Lower leg skin (tissue), 4 donors: ENCODE results near the gene RAB11FIP5. TPM values are rescaled to one million over a fixed set of nuclear protein-coding genes. Genes with fewer than 3 reads are reported as not detected.

Experiments used
- DNase-seq, 2 donors: peaks; one replicate each; pipeline ENCODE4 v3.0.0-alpha.2; 2019; ENCODE audit warnings: low spot score in 2 of 2
- H3K4me3 ChIP-seq: fragments of 200-600 bp; sonication (generic); 2 replicates; pipeline ENCODE4 v1.5.1; 2017; ENCODE audit warnings: mild to moderate bottlenecking, low read depth; ENCODE audit not compliant: poor library complexity, severe bottlenecking
- POLR2A ChIP-seq, 2 donors: fragments of 450-650 bp; IDR thresholded peaks; one replicate each; pipeline ENCODE4 v1.6.1; 2016 to 2017; ENCODE audit warnings: antibody characterized with exemption in 2 of 2, mild to moderate bottlenecking in 1 of 2, moderate library complexity in 1 of 2
- WGBS, 2 donors: methylation state at CpG; one replicate each; pipeline ENCODE4 v1.1.5; 2018; 5-methylcytosine and 5-hydroxymethylcytosine counted together
- intact Hi-C: fragments of 100-400 bp; cut with DNase I; formaldehyde crosslinking; loops from one replicate; pipeline ENCODE4 v1.15.0; 2023; ENCODE audit warnings: low total_unique reads
- total RNA-seq, 4 donors: library from RNA; depleted of rRNA; stranded (reverse); fragments of >200 nt; gene quantifications; one replicate each; pipeline ENCODE4 v1.1.0, GENCODE V29; 2016
- TF ChIP-seq, protein P1 (sequence below), 3 donors: fragments of 450-650 bp; IDR thresholded peaks; one replicate each; pipeline ENCODE4 v1.5.1; 2016; ENCODE audit warnings: antibody characterized with exemption in 3 of 3, mild to moderate bottlenecking in 3 of 3, moderate library complexity in 2 of 3

The RAB11FIP5 gene
- total RNA-seq, 4 donors from 2014 or later = 35.7 to 43.7 (median 42.0) TPM

- H3K4me3 ChIP-seq = no peak overlapping the region
- 73 to 83% methylated on average over 3 of the region's 3 CpGs for WGBS, 2 donors
- intact Hi-C loops = loop anchor here (10.0 kb wide), 1 partner anchor 80 kb away; no protein-coding TSS in a partner anchor
- no peak for TF ChIP-seq POLR2A (IDR thresholded peaks at IDR 0.05)
- TF ChIP-seq, protein P1, sequence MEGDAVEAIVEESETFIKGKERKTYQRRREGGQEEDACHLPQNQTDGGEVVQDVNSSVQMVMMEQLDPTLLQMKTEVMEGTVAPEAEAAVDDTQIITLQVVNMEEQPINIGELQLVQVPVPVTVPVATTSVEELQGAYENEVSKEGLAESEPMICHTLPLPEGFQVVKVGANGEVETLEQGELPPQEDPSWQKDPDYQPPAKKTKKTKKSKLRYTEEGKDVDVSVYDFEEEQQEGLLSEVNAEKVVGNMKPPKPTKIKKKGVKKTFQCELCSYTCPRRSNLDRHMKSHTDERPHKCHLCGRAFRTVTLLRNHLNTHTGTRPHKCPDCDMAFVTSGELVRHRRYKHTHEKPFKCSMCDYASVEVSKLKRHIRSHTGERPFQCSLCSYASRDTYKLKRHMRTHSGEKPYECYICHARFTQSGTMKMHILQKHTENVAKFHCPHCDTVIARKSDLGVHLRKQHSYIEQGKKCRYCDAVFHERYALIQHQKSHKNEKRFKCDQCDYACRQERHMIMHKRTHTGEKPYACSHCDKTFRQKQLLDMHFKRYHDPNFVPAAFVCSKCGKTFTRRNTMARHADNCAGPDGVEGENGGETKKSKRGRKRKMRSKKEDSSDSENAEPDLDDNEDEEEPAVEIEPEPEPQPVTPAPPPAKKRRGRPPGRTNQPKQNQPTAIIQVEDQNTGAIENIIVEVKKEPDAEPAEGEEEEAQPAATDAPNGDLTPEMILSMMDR (IDR thresholded peaks at IDR 0.05) = no peak
- no peak for DNase-seq
Observed at GRCh38 chr2:73084971-73085370, 27.8 kb downstream of the RAB11FIP5 start.

DNA sequence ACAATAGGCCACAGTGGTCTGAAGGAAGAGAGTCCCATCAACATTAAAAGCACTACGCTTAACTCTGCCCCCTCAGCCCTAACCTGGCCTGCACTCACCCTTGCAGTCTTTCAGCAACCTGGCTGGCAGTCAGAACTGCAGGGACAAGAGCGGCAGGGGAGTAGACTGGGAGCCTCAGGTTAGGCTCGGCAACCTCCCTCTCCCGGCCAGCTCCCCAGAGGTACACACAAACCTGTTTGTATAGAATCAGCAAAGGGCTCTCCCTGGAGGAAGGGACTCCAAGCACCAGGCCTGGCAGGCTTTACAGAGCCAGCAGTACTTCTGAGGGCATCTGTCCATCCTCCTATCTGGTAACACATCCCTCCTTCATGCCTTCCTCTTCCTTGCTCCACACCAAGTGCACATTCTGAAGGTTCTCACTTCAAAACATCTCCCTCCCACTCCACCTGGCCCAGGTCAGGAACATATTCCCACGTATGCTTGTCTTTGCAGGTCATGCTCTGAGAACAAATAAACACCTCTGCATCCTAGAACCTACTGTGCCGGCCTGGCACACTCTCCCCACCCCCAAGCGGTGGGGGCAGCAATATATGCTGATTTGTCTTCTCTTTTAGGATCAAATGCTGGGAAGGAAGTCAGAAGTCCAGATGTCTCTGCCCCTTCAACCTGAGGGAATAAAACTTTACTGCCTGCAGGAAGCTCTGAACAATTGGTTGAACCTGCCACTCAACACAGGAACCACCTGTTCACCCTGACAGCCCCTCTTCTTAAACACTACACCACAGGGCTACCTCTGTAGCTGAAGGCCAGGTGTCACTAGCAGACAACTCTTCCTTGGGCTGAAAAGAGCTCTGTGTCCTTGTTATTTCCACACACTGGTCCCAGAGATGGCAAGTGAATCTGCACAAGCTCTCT lies 28.6 kb downstream of the RAB11FIP5 start:
- TF ChIP-seq, protein P1 (IDR thresholded peaks at IDR 0.05) = no peak
- no peak for TF ChIP-seq POLR2A (IDR thresholded peaks at IDR 0.05)
- no peak overlapping the region for H3K4me3 ChIP-seq
- 76 to 77% methylated on average over 7 of the region's 7 CpGs for WGBS, 2 donors
- DNase-seq = no peak
- intact Hi-C loops = loop anchor here (10.0 kb wide), 1 partner anchor 81 kb away; no protein-coding TSS in a partner anchor

- no peak for TF ChIP-seq POLR2A (IDR thresholded peaks at IDR 0.05)
- TF ChIP-seq, protein P1 (IDR thresholded peaks at IDR 0.05) = no peak
- DNase-seq = peak in 1 of 2 donors; percentile 78
- intact Hi-C loops = loop anchor here (10.0 kb wide), 1 partner anchor 82 kb away; no protein-coding TSS in a partner anchor
- WGBS, 2 donors = 80 to 85% methylated on average over 12 to 13 of the region's 13 CpGs
- no peak overlapping the region for H3K4me3 ChIP-seq
Observed at GRCh38 chr2:73082523-73083410, 30.0 kb downstream of the RAB11FIP5 start.

- no peak overlapping the region for H3K4me3 ChIP-seq
- no peak for DNase-seq
- intact Hi-C loops = loop anchor here (10.0 kb wide), 1 partner anchor 84 kb away; no protein-coding TSS in a partner anchor
- TF ChIP-seq POLR2A (IDR thresholded peaks at IDR 0.05) = no peak
- WGBS, 2 donors = 81 to 82% methylated on average over 16 of the region's 16 CpGs
Observed at GRCh38 chr2:73081181-73081671, 31.5 kb downstream of the RAB11FIP5 start.

DNA sequence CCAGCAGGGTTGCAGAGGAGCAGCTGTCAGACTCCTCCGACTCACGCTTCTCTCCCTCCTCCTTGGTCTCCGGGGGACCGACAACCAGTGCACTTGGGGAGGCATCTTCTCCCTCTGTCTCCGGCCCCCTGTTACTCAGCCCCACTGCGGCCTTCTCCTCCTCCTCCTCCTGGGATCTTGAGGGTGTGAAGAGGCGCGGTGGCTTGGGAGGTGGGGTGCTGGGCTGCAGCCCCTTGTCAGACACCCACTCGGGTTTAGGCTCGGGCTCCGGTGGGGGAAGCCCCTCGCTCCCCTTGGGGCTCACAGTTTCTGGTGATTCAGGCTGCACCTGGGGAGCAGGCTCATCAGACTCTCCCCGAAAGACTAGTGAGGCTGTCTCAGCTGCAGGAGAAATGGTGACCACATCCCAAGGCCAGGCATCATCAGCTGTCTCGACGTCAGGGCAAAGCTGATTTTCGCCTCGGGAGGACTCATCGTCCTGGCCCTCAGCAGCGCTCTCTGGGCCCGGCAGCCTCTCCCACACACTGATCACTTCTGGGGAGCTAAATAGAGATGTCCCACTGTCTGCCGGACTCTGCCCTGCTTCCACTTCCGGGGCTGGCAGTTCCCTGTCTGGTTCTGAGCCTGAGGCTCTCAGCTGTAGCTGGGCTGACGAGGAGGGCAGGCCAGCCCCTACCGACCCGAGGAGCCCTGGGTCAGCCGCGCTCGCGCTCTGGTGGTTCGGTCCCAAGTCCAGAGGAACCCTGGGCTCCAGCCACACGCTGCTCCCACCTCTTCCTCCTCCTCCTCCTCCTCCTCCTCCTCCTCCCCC lies 32.2 kb downstream of the RAB11FIP5 start:
- intact Hi-C loops = loop anchor here (10.0 kb wide), 1 partner anchor 84 kb away; no protein-coding TSS in a partner anchor
- TF ChIP-seq, protein P1 (IDR thresholded peaks at IDR 0.05) = no peak
- TF ChIP-seq POLR2A (IDR thresholded peaks at IDR 0.05) = no peak

More for the DNA sequence above, 32.2 kb downstream of the RAB11FIP5 start:
- 77 to 86% methylated on average over 30 of the region's 31 CpGs for WGBS, 2 donors
- no peak for DNase-seq
- H3K4me3 ChIP-seq = no peak overlapping the region
